B cell (primary cell): ENCODE results near the gene CDAN1. TPM values are rescaled to one million over a fixed set of nuclear protein-coding genes. Genes with fewer than 3 reads are reported as not detected.
A peak's percentile ranks its signal among the peaks of the same experiment; 100 is the strongest.

ENCODE experiments used
- ATAC-seq: fragments of 200-7000 bp; cut with Tn5 transposase; one replicate; pipeline ENCODE4 v1.10.0; 2021; ENCODE audit warnings: low read depth, mild to moderate bottlenecking, moderate number of reproducible peaks, moderate library complexity
- CTCF ChIA-PET: fragments of 350-600 bp; sonication (Branson Sonifier 250); formaldehyde crosslinking; loops from one replicate; lab custom pipeline; 2021; ENCODE audit warnings: antibody characterized with exemption, inconsistent platforms; lab: Charles Lee
- POLR2A ChIA-PET: fragments of 350-600 bp; sonication (Branson Sonifier 250); formaldehyde crosslinking; loops from one replicate; lab custom pipeline; 2021; ENCODE audit warnings: antibody characterized with exemption; lab: Charles Lee
- DNase-seq: peaks from one replicate; pipeline ENCODE4 v3.0.0; 2013
- H2AFZ ChIP-seq: 2 replicates; pipeline ENCODE4 v1.6.1; 2012; ENCODE audit warnings: mild to moderate bottlenecking, low read depth, low read length; ENCODE audit not compliant: insufficient read depth, poor library complexity, severe bottlenecking
- H3K27ac ChIP-seq, 2 donors: 1 replicate in 1 of 2; 2 replicates in 1 of 2; pipeline ENCODE4 v1.5.1; 2012 to 2013; ENCODE audit warnings: low read length in 2 of 2, mild to moderate bottlenecking in 2 of 2, moderate library complexity in 1 of 2
- H3K27me3 ChIP-seq, 4 experiments: fragments of 200-600 bp in 1 of 4; sonication (generic) in 1 of 4; replicated peaks in 1 of 4; 1 replicate in 2 of 4; 2 replicates in 2 of 4; pipeline versions ENCODE4 v1.6.1 to v1.7.0; 2013 to 2016; ENCODE audit warnings: low read length in 3 of 4, mild to moderate bottlenecking in 2 of 4, mixed read lengths in 1 of 4, moderate library complexity in 1 of 4; ENCODE audit not compliant: insufficient read depth in 4 of 4, control insufficient read depth in 3 of 4; ENCODE audit errors: control extremely low read depth in 1 of 4
- H3K36me3 ChIP-seq, 2 experiments: replicated peaks in 1 of 2; 1 replicate in 1 of 2; 2 replicates in 1 of 2; pipeline versions ENCODE4 v1.6.1 to v1.7.1; 2013; ENCODE audit warnings: low read length in 1 of 2; ENCODE audit not compliant: insufficient read depth in 2 of 2, control insufficient read depth in 1 of 2; ENCODE audit errors: control extremely low read depth in 1 of 2, extremely low read depth in 1 of 2
- H3K4me1 ChIP-seq, 2 donors: fragments of 200-600 bp in 1 of 2; sonication (generic) in 1 of 2; 1 replicate in 1 of 2; 2 replicates in 1 of 2; pipeline versions ENCODE4 v1.5.1 to v1.6.1; 2013 to 2017; ENCODE audit warnings: low read length in 2 of 2; ENCODE audit not compliant: control insufficient read depth in 2 of 2, insufficient read depth in 2 of 2
- H3K4me2 ChIP-seq: replicated peaks from 2 replicates; pipeline ENCODE3; 2012; ENCODE audit warnings: mild to moderate bottlenecking, low read depth, low read length; ENCODE audit not compliant: poor library complexity, severe bottlenecking
- H3K4me3 ChIP-seq, 5 experiments: fragments of 200-600 bp in 1 of 5; sonication (generic) in 1 of 5; 1 replicate in 3 of 5; 2 replicates in 2 of 5; pipeline versions ENCODE4 v1.5.1 to v1.7.0; 2011 to 2016; ENCODE audit warnings: low read length in 4 of 5, mild to moderate bottlenecking in 4 of 5, low read depth in 2 of 5, control low read depth in 1 of 5, moderate library complexity in 1 of 5; ENCODE audit not compliant: insufficient read depth in 1 of 5; ENCODE audit errors: control extremely low read depth in 1 of 5, extremely low read depth in 1 of 5
- H3K79me2 ChIP-seq: fragments of 200-600 bp; sonication (generic); one replicate; pipeline ENCODE4 v1.6.0; 2016; ENCODE audit warnings: low read length; ENCODE audit not compliant: control insufficient read depth, insufficient read depth
- H3K9ac ChIP-seq: fragments of 200-600 bp; sonication (generic); 2 replicates; pipeline ENCODE4 v1.6.1; 2017; ENCODE audit warnings: mild to moderate bottlenecking, low read length, moderate library complexity
- H3K9me3 ChIP-seq, 3 donors: one replicate each; pipeline versions ENCODE4 v1.6.1 to v1.7.1; 2013; ENCODE audit warnings: low read length in 2 of 3; ENCODE audit not compliant: control insufficient read depth in 2 of 3, insufficient read depth in 1 of 3; ENCODE audit errors: control extremely low read depth in 1 of 3
- H4K20me1 ChIP-seq: 2 replicates; pipeline ENCODE4 v1.6.0; 2012; ENCODE audit warnings: mild to moderate bottlenecking, low read length; ENCODE audit not compliant: insufficient read depth, control insufficient read depth, poor library complexity, severe bottlenecking
- H3K27ac Mint-ChIP-seq: one replicate; pipeline ENCODE4 v1.8.0; 2021; ENCODE audit warnings: mixed read lengths
- H3K27me3 Mint-ChIP-seq: one replicate; pipeline ENCODE4 v1.8.0; 2021; ENCODE audit warnings: mixed read lengths
- H3K4me1 Mint-ChIP-seq: one replicate; pipeline ENCODE4 v1.8.0; 2021; ENCODE audit warnings: mixed read lengths
- H3K4me3 Mint-ChIP-seq: one replicate; pipeline ENCODE4 v1.8.0; 2021; ENCODE audit warnings: mixed read lengths
- H3K9me3 Mint-ChIP-seq: one replicate; pipeline ENCODE4 v1.8.0; 2022; ENCODE audit warnings: mixed read lengths; ENCODE audit not compliant: insufficient read depth
- EZH2 ChIP-seq: IDR thresholded peaks from 2 replicates; pipeline ENCODE4 v1.6.1; 2012; ENCODE audit warnings: borderline replicate concordance, low read depth, mild to moderate bottlenecking, moderate library complexity, low read length; ENCODE audit not compliant: insufficient read depth, poor library complexity, severe bottlenecking
- WGBS: methylation state at CpG from one replicate; pipeline ENCODE4 v1.1.5; 2013; ENCODE audit warnings: missing lambda C conversion rate; ENCODE audit not compliant: insufficient coverage; 5-methylcytosine and 5-hydroxymethylcytosine counted together
- intact Hi-C: fragments of 100-400 bp; cut with micrococcal nuclease; formaldehyde crosslinking; loops from one replicate; pipeline ENCODE4 v1.10.0; 2022
- polyA minus RNA-seq: library from RNA; depleted of rRNA, polyadenylated mRNA; stranded (reverse); fragments of >200 nt; gene quantifications from 2 replicates; pipeline ENCODE4 v1.2.3, GENCODE V29; 2012
- polyA plus RNA-seq: library from polyadenylated mRNA; depleted of rRNA; stranded (reverse); fragments of >200 nt; gene quantifications from 2 replicates; pipeline ENCODE4 v1.2.3, GENCODE V29; 2012
- total RNA-seq, 2 donors: library from RNA; stranded (reverse); fragments of 120-200 nt in 1 of 2; gene quantifications; 1 replicate in 1 of 2; 2 replicates in 1 of 2; pipeline versions ENCODE4 v1.2.3 to v1.2.4, GENCODE V29; 2013 to 2022
- TF ChIP-seq, protein P1 (sequence below): fragments of 200-600 bp; IDR thresholded peaks from one replicate; pipeline ENCODE4 v1.8.0; 2022; ENCODE audit warnings: antibody characterized with exemption, mild to moderate bottlenecking

Gene CDAN1
- total RNA-seq (27.3 and 31.8 TPM in 2 replicates), polyA plus RNA-seq (9.7 and 11.7 TPM in 2 replicates), polyA minus RNA-seq (10.4 and 12.7 TPM in 2 replicates)
- total RNA-seq (2013): 11.2 TPM

GRCh38 chr15:42736793-42737528 is at the start of gene CDAN1:
Gene CDAN1 (minus strand): TSS chr15:42737128. CDS start chr15:42737102, 26 bp downstream.
- Histone ChIP-seq H3K27me3 (no peaks in the 10 kb centered on the region), H3K4me2 (peak within 1 kb of the TSS; percentile 87), H3K9ac (peak within 1 kb of the TSS; percentile 95), H3K27ac (peak within 1 kb of the TSS; percentile 55 to 86), H2AFZ (peak within 1 kb of the TSS; percentile 89), H4K20me1 (no peaks in the 10 kb centered on the region), H3K4me1 (peaks cover 9 to 18% of the 10 kb centered on the region in 2 donors), H3K79me2 (peaks cover 16% of the 10 kb centered on the region), H3K4me3 (peak within 1 kb of the TSS; percentile 38 to 80 (median 66)), H3K36me3 (peaks cover 4 to 22% of the 10 kb centered on the region in 2 experiments), H3K9me3 (no peaks in the 10 kb centered on the region)
- intact Hi-C loops: loop anchor here (1.0 to 10.0 kb wide), 6 partner anchors 162 to 758 kb away; partner anchors contain the start of genes CCNDBP1, LCMT2, STARD9 and TP53BP1
- TF ChIP-seq, protein P1, sequence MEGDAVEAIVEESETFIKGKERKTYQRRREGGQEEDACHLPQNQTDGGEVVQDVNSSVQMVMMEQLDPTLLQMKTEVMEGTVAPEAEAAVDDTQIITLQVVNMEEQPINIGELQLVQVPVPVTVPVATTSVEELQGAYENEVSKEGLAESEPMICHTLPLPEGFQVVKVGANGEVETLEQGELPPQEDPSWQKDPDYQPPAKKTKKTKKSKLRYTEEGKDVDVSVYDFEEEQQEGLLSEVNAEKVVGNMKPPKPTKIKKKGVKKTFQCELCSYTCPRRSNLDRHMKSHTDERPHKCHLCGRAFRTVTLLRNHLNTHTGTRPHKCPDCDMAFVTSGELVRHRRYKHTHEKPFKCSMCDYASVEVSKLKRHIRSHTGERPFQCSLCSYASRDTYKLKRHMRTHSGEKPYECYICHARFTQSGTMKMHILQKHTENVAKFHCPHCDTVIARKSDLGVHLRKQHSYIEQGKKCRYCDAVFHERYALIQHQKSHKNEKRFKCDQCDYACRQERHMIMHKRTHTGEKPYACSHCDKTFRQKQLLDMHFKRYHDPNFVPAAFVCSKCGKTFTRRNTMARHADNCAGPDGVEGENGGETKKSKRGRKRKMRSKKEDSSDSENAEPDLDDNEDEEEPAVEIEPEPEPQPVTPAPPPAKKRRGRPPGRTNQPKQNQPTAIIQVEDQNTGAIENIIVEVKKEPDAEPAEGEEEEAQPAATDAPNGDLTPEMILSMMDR: no peak
- no peak for TF ChIP-seq EZH2
- peak; percentile 94 for DNase-seq
- Mint-ChIP-seq H3K4me1 (peaks cover 12% of the 10 kb centered on the region), H3K27ac (peak within 1 kb of the TSS; percentile 71), H3K9me3 (no peaks in the 10 kb centered on the region), H3K27me3 (no peaks in the 10 kb centered on the region), H3K4me3 (peak within 1 kb of the TSS; percentile 84)
- peak; percentile 94 for ATAC-seq
- under 1% methylated on average over 71 of the region's 76 CpGs for WGBS
- POLR2A ChIA-PET: interaction anchor here (0.6 kb wide), 1 partner anchor 581 kb away, joined by 7 read pairs; no protein-coding TSS in a partner anchor
- CTCF ChIA-PET: interaction anchor here (1.0 kb wide), 1 partner anchor 189 kb away, joined by 4 read pairs; no protein-coding TSS in a partner anchor

DNA sequence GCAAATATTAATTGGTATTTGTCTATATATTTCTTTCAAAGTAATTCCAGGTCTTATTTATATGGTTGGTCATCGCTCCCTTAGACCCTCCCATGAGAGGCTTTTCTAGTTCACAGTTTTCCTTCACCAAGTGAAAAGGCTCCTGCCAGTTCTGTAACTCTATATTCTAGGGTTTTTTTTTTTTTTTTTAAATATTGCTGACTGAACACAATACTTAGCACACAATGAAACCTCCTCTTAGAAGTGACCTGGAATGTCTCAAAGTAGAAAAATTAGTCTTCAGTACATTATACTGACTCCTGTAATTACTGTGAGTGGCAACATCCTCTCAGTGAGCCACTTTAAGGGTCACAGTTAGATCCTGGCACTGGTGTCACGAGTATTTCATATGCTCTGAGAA is 48.6 kb upstream of the CDAN1 start:
- DNase-seq (no peak), ATAC-seq (no peak)
- H3K27ac ChIP-seq: no peak overlapping the region
- H3K36me3 ChIP-seq: peaks cover 0 to 3% of the 10 kb centered on the region in 2 experiments
- no CpG with 5 or more reads among the region's 2 CpGs for WGBS
- CTCF ChIA-PET: interaction anchor here (0.7 kb wide), 1 partner anchor 139 kb away, joined by 4 read pairs; no protein-coding TSS in a partner anchor
- TF ChIP-seq EZH2: no peak
- TF ChIP-seq, protein P1: no peak
- POLR2A ChIA-PET: no interaction called here
- no peak overlapping the region for H3K4me3 Mint-ChIP-seq
- H3K9ac ChIP-seq: no peak overlapping the region
- H3K9me3 Mint-ChIP-seq: no peaks in the 10 kb centered on the region
- no peak overlapping the region for H2AFZ ChIP-seq
- no peaks in the 10 kb centered on the region for H3K79me2 ChIP-seq
- H3K27me3 ChIP-seq: no peaks in the 10 kb centered on the region
- H3K27me3 Mint-ChIP-seq: no peaks in the 10 kb centered on the region
- no peaks in the 10 kb centered on the region for H3K9me3 ChIP-seq
- H3K4me1 ChIP-seq: no peaks in the 10 kb centered on the region
- H3K27ac Mint-ChIP-seq: no peak overlapping the region
- intact Hi-C loops: no loop called here
- no peaks in the 10 kb centered on the region for H4K20me1 ChIP-seq
- H3K4me1 Mint-ChIP-seq: no peaks in the 10 kb centered on the region
- H3K4me2 ChIP-seq: no peak overlapping the region
- H3K4me3 ChIP-seq: no peak overlapping the region
